H1 (cell line): ENCODE results near the gene CAPN11. TPM values are rescaled to one million over a fixed set of nuclear protein-coding genes. Genes with fewer than 3 reads are reported as not detected.

Experiments used
- CTCF ChIA-PET: fragments of 300-600 bp; sonication (Branson Sonifier 250); formaldehyde crosslinking; loops from one replicate; lab custom pipeline; 2021; ENCODE audit not compliant: partially characterized antibody; lab: Charles Lee
- POLR2A ChIA-PET: fragments of 300-600 bp; sonication (Branson Sonifier 250); formaldehyde crosslinking; loops from one replicate; lab custom pipeline; 2021; ENCODE audit warnings: inconsistent platforms; ENCODE audit not compliant: partially characterized antibody; lab: Charles Lee
- DNase-seq, 2 experiments: peaks; one replicate each; pipeline versions ENCODE4 v3.0.0 to v3.0.0-alpha.2; 2010 to 2022; ENCODE audit warnings: low spot score in 2 of 2, low read depth in 1 of 2, mixed read lengths in 1 of 2
- FAIRE-seq: peaks from 2 replicates; lab custom pipeline; 2011; peaks lifted over from hg19 to GRCh38; lab: Jason Lieb, UNC
- H2AFZ ChIP-seq: 2 replicates; pipeline ENCODE4 v1.8.1; 2012; ENCODE audit warnings: low read length, inconsistent platforms
- H2AK5ac ChIP-seq: 2 replicates; pipeline ENCODE4 v1.6.1; 2013; ENCODE audit warnings: low read depth, low read length
- H2BK120ac ChIP-seq: replicated peaks from 2 replicates; pipeline ENCODE3; 2013; ENCODE audit warnings: low read depth, low read length, inconsistent platforms
- H2BK12ac ChIP-seq: 2 replicates; pipeline ENCODE4 v1.6.1; 2013; ENCODE audit warnings: low read depth, low read length
- H2BK15ac ChIP-seq: 2 replicates; pipeline ENCODE4 v1.6.1; 2013; ENCODE audit warnings: low read length
- H2BK20ac ChIP-seq: 2 replicates; pipeline ENCODE4 v1.6.1; 2013; ENCODE audit warnings: low read length
- H2BK5ac ChIP-seq: 2 replicates; pipeline ENCODE4 v1.6.1; 2013; ENCODE audit warnings: low read depth, low read length
- H3K14ac ChIP-seq: 2 replicates; pipeline ENCODE4 v1.6.1; 2013; ENCODE audit warnings: inconsistent platforms; ENCODE audit not compliant: insufficient read length
- H3K18ac ChIP-seq: 2 replicates; pipeline ENCODE4 v1.6.1; 2013; ENCODE audit warnings: low read length; ENCODE audit errors: extremely low read depth
- H3K23ac ChIP-seq: 2 replicates; pipeline ENCODE4 v1.6.1; 2013; ENCODE audit warnings: inconsistent platforms; ENCODE audit not compliant: insufficient read length
- H3K23me2 ChIP-seq: 2 replicates; pipeline ENCODE4 v1.6.1; 2013; ENCODE audit warnings: low read depth, low read length
- H3K27ac ChIP-seq: 2 replicates; pipeline ENCODE4 v1.6.1; 2011; ENCODE audit warnings: low read depth, low read length, inconsistent platforms
- H3K27me3 ChIP-seq, 4 experiments: replicated peaks in 1 of 4; 1 replicate in 1 of 4; 2 replicates in 3 of 4; pipeline versions ENCODE4 v1.6.1 to v1.8.1; 2011 to 2013; ENCODE audit warnings: low read length in 3 of 4, mild to moderate bottlenecking in 3 of 4, inconsistent platforms in 2 of 4, mixed read lengths in 2 of 4, moderate library complexity in 1 of 4; ENCODE audit not compliant: control insufficient read depth in 3 of 4, insufficient read depth in 3 of 4; ENCODE audit errors: extremely low read depth in 1 of 4
- H3K36me3 ChIP-seq, 4 experiments: 2 replicates each; pipeline versions ENCODE4 v1.6.1 to v1.8.1; 2011 to 2013; ENCODE audit warnings: mild to moderate bottlenecking in 4 of 4, low read length in 3 of 4, moderate library complexity in 2 of 4, control low read depth in 1 of 4, inconsistent platforms in 1 of 4; ENCODE audit not compliant: insufficient read depth in 4 of 4, control insufficient read depth in 2 of 4
- H3K4ac ChIP-seq: replicated peaks from 2 replicates; pipeline ENCODE3; 2013; ENCODE audit warnings: low read length, low read depth, mixed read lengths, inconsistent platforms; ENCODE audit not compliant: insufficient read length
- H3K4me1 ChIP-seq, 4 experiments: replicated peaks in 1 of 4; 1 replicate in 1 of 4; 2 replicates in 3 of 4; pipeline versions ENCODE4 v1.6.1 to v1.8.1; 2011 to 2013; ENCODE audit warnings: low read length in 3 of 4, inconsistent platforms in 2 of 4, mixed read lengths in 1 of 4; ENCODE audit not compliant: insufficient read depth in 4 of 4, control insufficient read depth in 3 of 4
- H3K4me2 ChIP-seq, 2 experiments: 2 replicates each; pipeline versions ENCODE4 v1.6.1 to v1.8.1; 2011 to 2013; ENCODE audit warnings: low read depth in 2 of 2, low read length in 2 of 2, control low read depth in 1 of 2, inconsistent platforms in 1 of 2, mild to moderate bottlenecking in 1 of 2; ENCODE audit not compliant: insufficient read depth in 1 of 2
- H3K4me3 ChIP-seq, 4 experiments: fragments of 200-600, 300-600 bp in 1 of 4; sonication (generic), shearing (Covaris generic), sonication (Bioruptor Twin) in 1 of 4; 2 replicates each; pipeline versions ENCODE4 v1.5.1 to v1.8.1; 2011 to 2016; ENCODE audit warnings: low read length in 4 of 4, low read depth in 3 of 4, control low read depth in 2 of 4, inconsistent platforms in 2 of 4, mild to moderate bottlenecking in 2 of 4, mixed read lengths in 1 of 4, moderate library complexity in 1 of 4; ENCODE audit not compliant: insufficient read depth in 2 of 4; ENCODE audit errors: extremely low read depth in 1 of 4
- H3K56ac ChIP-seq: replicated peaks from 2 replicates; pipeline ENCODE3; 2013; ENCODE audit warnings: low read depth, mild to moderate bottlenecking, mixed read lengths, low read length, inconsistent platforms; ENCODE audit not compliant: insufficient read length
- H3K79me1 ChIP-seq: 2 replicates; pipeline ENCODE4 v1.6.1; 2013; ENCODE audit warnings: low read depth, low read length, control low read depth
- H3K79me2 ChIP-seq, 2 experiments: 2 replicates each; pipeline versions ENCODE4 v1.6.1 to v1.8.1; 2012 to 2013; ENCODE audit warnings: low read length in 2 of 2, mild to moderate bottlenecking in 2 of 2, inconsistent platforms in 1 of 2; ENCODE audit not compliant: insufficient read depth in 2 of 2, control insufficient read depth in 1 of 2
- H3K9ac ChIP-seq, 4 experiments: replicated peaks in 1 of 4; 1 replicate in 1 of 4; 2 replicates in 3 of 4; pipeline versions ENCODE4 v1.6.1 to v1.8.1; 2011 to 2013; ENCODE audit warnings: low read depth in 3 of 4, low read length in 3 of 4, control low read depth in 2 of 4, mild to moderate bottlenecking in 2 of 4, moderate library complexity in 2 of 4, inconsistent platforms in 1 of 4; ENCODE audit errors: extremely low read depth in 1 of 4
- H3K9me3 ChIP-seq, 2 experiments: 2 replicates each; pipeline versions ENCODE4 v1.6.1 to v1.8.1; 2012 to 2013; ENCODE audit warnings: mild to moderate bottlenecking in 2 of 2, moderate library complexity in 2 of 2, control low read depth in 1 of 2, inconsistent platforms in 1 of 2, low read depth in 1 of 2, low read length in 1 of 2, mixed read lengths in 1 of 2; ENCODE audit not compliant: insufficient read depth in 2 of 2
- H4K20me1 ChIP-seq, 2 experiments: replicated peaks in 1 of 2; 2 replicates each; pipeline versions ENCODE3 to v1.8.1; 2011 to 2013; ENCODE audit warnings: inconsistent platforms in 2 of 2, low read length in 2 of 2, mild to moderate bottlenecking in 1 of 2; ENCODE audit not compliant: insufficient read depth in 2 of 2, control insufficient read depth in 1 of 2
- H4K5ac ChIP-seq: 2 replicates; pipeline ENCODE4 v1.6.1; 2013; ENCODE audit warnings: low read length, low read depth, mixed read lengths, inconsistent platforms; ENCODE audit not compliant: insufficient read length
- H4K8ac ChIP-seq: 2 replicates; pipeline ENCODE4 v1.8.0; 2013; ENCODE audit warnings: mild to moderate bottlenecking, moderate library complexity, low read length, inconsistent platforms; ENCODE audit not compliant: insufficient read depth; ENCODE audit errors: extremely low read depth
- H4K91ac ChIP-seq: replicated peaks from 2 replicates; pipeline ENCODE3; 2013; ENCODE audit warnings: low read length, mixed read lengths, inconsistent platforms; ENCODE audit not compliant: insufficient read length
- RBBP5 ChIP-seq: IDR thresholded peaks from 2 replicates; pipeline ENCODE4 v1.7.1; 2012; ENCODE audit warnings: low read depth, mild to moderate bottlenecking, inconsistent platforms, low read length, moderate library complexity, borderline replicate concordance
- WGBS, 2 experiments: shearing (Covaris generic) in 1 of 2; methylation state at CpG; one replicate each; pipeline versions ENCODE4 v1.1.6 to v1.1.7; 2013 to 2015; ENCODE audit warnings: low lambda C conversion rate in 2 of 2, mixed read lengths in 2 of 2, inconsistent platforms in 1 of 2, low coverage in 1 of 2, missing lambda C conversion rate in 1 of 2; ENCODE audit not compliant: insufficient replicate concordance in 2 of 2, insufficient coverage in 1 of 2, insufficient read length in 1 of 2; ENCODE audit errors: extremely low coverage in 1 of 2, missing lambda C conversion rate in 1 of 2; 5-methylcytosine and 5-hydroxymethylcytosine counted together
- polyA plus RNA-seq, 7 experiments: library from polyadenylated mRNA; depleted of rRNA in 3 of 7; stranded (reverse) in 5 of 7; unstranded in 2 of 7; fragments of >200 nt in 5 of 7; fragments of 200-250 nt in 2 of 7; gene quantifications; 1 replicate in 5 of 7; 2 replicates in 1 of 7; 4 replicates in 1 of 7; pipeline versions ENCODE4 v1.2.1 to v1.2.3, GENCODE V29; 2011 to 2013; ENCODE audit warnings: missing spikeins in 2 of 7, mixed read lengths in 2 of 7
- total RNA-seq: library from RNA; stranded (reverse); fragmentation: NEBNext Ultra II Directional; extraction: Animal tissue kit (Norgen Biotek cat#: 25700); gene quantifications from 2 replicates; pipeline ENCODE4 v1.2.1, GENCODE V29; 2021

The CAPN11 gene
- total and polyA plus RNA-seq, 2 of the 8 experiments (the other 6 are each of a cell fraction or from before 2014, with no cell fraction given) = 0.95 to 0.97 TPM

- Histone ChIP-seq H3K4me1 (peaks cover 2 to 15% (median 3%) of the 10 kb centered on the region in 4 experiments; a peak in 5 of 7 replicates), H2BK15ac (no peak overlapping the region), H3K18ac (no peak overlapping the region), H2BK20ac (no peak overlapping the region), H3K4me3 (no peak overlapping the region), H4K5ac (no peak overlapping the region), H4K20me1 (no peaks in the 10 kb centered on the region), H3K23ac (no peak overlapping the region), H3K79me2 (no peaks in the 10 kb centered on the region), H3K4ac (no peak overlapping the region), H3K36me3 (no peaks in the 10 kb centered on the region), H3K14ac (no peak overlapping the region), H2BK5ac (no peak overlapping the region), H3K4me2 (no peak overlapping the region), H2AFZ (no peak overlapping the region), H3K23me2 (peaks cover 10% of the 10 kb centered on the region; the same call in 1 of the 2 replicates), H2BK12ac (no peak overlapping the region), H4K91ac (no peak overlapping the region), H3K56ac (no peak overlapping the region), H2BK120ac (no peak overlapping the region), H3K27ac (no peak overlapping the region), H3K9me3 (no peaks in the 10 kb centered on the region), H2AK5ac (no peak overlapping the region), H3K79me1 (no peaks in the 10 kb centered on the region), H3K27me3 (no peaks in the 10 kb centered on the region), H4K8ac (no peak overlapping the region), H3K9ac (no peak overlapping the region)
- WGBS, 2 experiments = 94% methylated on average over 4 of the region's 4 CpGs; no CpG with 5 or more reads in 1 of the 2 experiments
- FAIRE-seq (no peak), DNase-seq (no peak)
- ChIA-PET CTCF (interaction anchor here (0.6 to 10.8 kb wide), 4 partner anchors 11 to 49 kb away, joined by 3 to 287 read pairs (median 4); partner anchors contain the start of gene SLC29A1), POLR2A (interaction anchor here (0.7 to 4.8 kb wide), 4 partner anchors 23 to 468 kb away, joined by 3 to 28 read pairs (median 4); partner anchors contain the start of gene HSP90AB1)
- no peak for TF ChIP-seq RBBP5
These were observed 20.5 kb downstream of the CAPN11 start for GRCh38 chr6:44179072-44179536.
